Duodenal mucosa (tissue), 2 donors: Measurements from ENCODE around the gene EML6.

Experiments used
- H3K27ac ChIP-seq: one replicate; pipeline ENCODE4 v1.7.0; 2013; ENCODE audit warnings: low read depth, low read length
- H3K27me3 ChIP-seq, 2 donors: one replicate each; pipeline ENCODE4 v1.7.0; 2013; ENCODE audit warnings: low read length in 2 of 2, control low read depth in 1 of 2; ENCODE audit not compliant: insufficient read depth in 2 of 2, control insufficient read depth in 1 of 2
- H3K36me3 ChIP-seq, 2 donors: one replicate each; pipeline ENCODE4 v1.7.0; 2013; ENCODE audit warnings: low read length in 2 of 2, control low read depth in 1 of 2; ENCODE audit not compliant: insufficient read depth in 2 of 2, control insufficient read depth in 1 of 2
- H3K4me1 ChIP-seq, 2 donors: one replicate each; pipeline ENCODE4 v1.7.0; 2013; ENCODE audit warnings: low read length in 2 of 2, control low read depth in 1 of 2; ENCODE audit not compliant: insufficient read depth in 2 of 2, control insufficient read depth in 1 of 2
- H3K4me3 ChIP-seq, 2 donors: one replicate each; pipeline ENCODE4 v1.7.0; 2013; ENCODE audit warnings: low read length in 2 of 2, low read depth in 1 of 2
- H3K9ac ChIP-seq, 2 donors: one replicate each; pipeline ENCODE4 v1.7.0; 2013; ENCODE audit warnings: low read length in 2 of 2, low read depth in 1 of 2
- H3K9me3 ChIP-seq, 2 donors: one replicate each; pipeline ENCODE4 v1.7.0; 2013; ENCODE audit warnings: low read length in 2 of 2, control low read depth in 1 of 2; ENCODE audit not compliant: control insufficient read depth in 1 of 2

Gene EML6

GRCh38 chr2:54704688-54705605 lies 18.5 kb upstream of the EML6 start:
- Histone ChIP-seq H3K9ac (no peak overlapping the region), H3K27ac (no peak overlapping the region), H3K9me3 (no peaks in the 10 kb centered on the region), H3K36me3 (no peaks in the 10 kb centered on the region), H3K4me1 (peaks cover 3 to 11% of the 10 kb centered on the region in 2 donors), H3K4me3 (no peak overlapping the region), H3K27me3 (no peaks in the 10 kb centered on the region)

GRCh38 chr2:54706622-54707021 lies 16.8 kb upstream of the EML6 start:
- Histone ChIP-seq H3K36me3 (no peaks in the 10 kb centered on the region), H3K9me3 (no peaks in the 10 kb centered on the region), H3K27ac (no peak overlapping the region), H3K4me3 (no peak overlapping the region), H3K9ac (no peak overlapping the region), H3K4me1 (peaks cover 3 to 11% of the 10 kb centered on the region in 2 donors), H3K27me3 (no peaks in the 10 kb centered on the region)

GRCh38 chr2:54708584-54709335 lies 14.7 kb upstream of the EML6 start:
- peak overlapping the region; percentile 26 for H3K27ac ChIP-seq
- no peaks in the 10 kb centered on the region for H3K27me3 ChIP-seq
- no peaks in the 10 kb centered on the region for H3K9me3 ChIP-seq
- H3K9ac ChIP-seq: peak overlapping the region; percentile 27 to 57
- no peaks in the 10 kb centered on the region for H3K36me3 ChIP-seq
- peaks cover 3 to 11% of the 10 kb centered on the region in 2 donors for H3K4me1 ChIP-seq
- H3K4me3 ChIP-seq: peak overlapping the region; percentile 70 to 71

- Histone ChIP-seq H3K4me1 (peaks cover 3 to 11% of the 10 kb centered on the region in 2 donors), H3K27me3 (no peaks in the 10 kb centered on the region), H3K9ac (peak overlapping the region; percentile 27 to 57), H3K9me3 (no peaks in the 10 kb centered on the region), H3K4me3 (peak overlapping the region; percentile 70 to 71), H3K27ac (peak overlapping the region; percentile 26), H3K36me3 (no peaks in the 10 kb centered on the region)
These were observed 14.1 kb upstream of the EML6 start for GRCh38 chr2:54709336-54709809.

- peaks cover 3 to 11% of the 10 kb centered on the region in 2 donors for H3K4me1 ChIP-seq
- no peaks in the 10 kb centered on the region for H3K36me3 ChIP-seq
- H3K27ac ChIP-seq: no peak overlapping the region
- H3K9ac ChIP-seq: no peak overlapping the region
- H3K27me3 ChIP-seq: no peaks in the 10 kb centered on the region
- no peak overlapping the region for H3K4me3 ChIP-seq
- no peaks in the 10 kb centered on the region for H3K9me3 ChIP-seq
These were observed 13.2 kb upstream of the EML6 start for GRCh38 chr2:54710216-54710615.

GRCh38 chr2:54712516-54712915 lies 10.9 kb upstream of the EML6 start:
- H3K36me3 ChIP-seq: no peaks in the 10 kb centered on the region
- H3K27me3 ChIP-seq: no peaks in the 10 kb centered on the region
- no peak overlapping the region for H3K9ac ChIP-seq
- no peak overlapping the region for H3K27ac ChIP-seq
- H3K4me1 ChIP-seq: peaks cover 3 to 11% of the 10 kb centered on the region in 2 donors
- no peaks in the 10 kb centered on the region for H3K9me3 ChIP-seq
- no peak overlapping the region for H3K4me3 ChIP-seq

GRCh38 chr2:54714996-54715395 lies 8.5 kb upstream of the EML6 start:
- Histone ChIP-seq H3K9ac (no peak overlapping the region), H3K4me1 (no peaks in the 10 kb centered on the region), H3K27ac (no peak overlapping the region), H3K4me3 (no peak overlapping the region), H3K36me3 (no peaks in the 10 kb centered on the region), H3K9me3 (no peaks in the 10 kb centered on the region), H3K27me3 (no peaks in the 10 kb centered on the region)

GRCh38 chr2:54716375-54716774 lies 7.1 kb upstream of the EML6 start:
- H3K4me1 ChIP-seq: no peaks in the 10 kb centered on the region
- no peak overlapping the region for H3K4me3 ChIP-seq
- H3K27me3 ChIP-seq: no peaks in the 10 kb centered on the region
- H3K9ac ChIP-seq: no peak overlapping the region
- H3K27ac ChIP-seq: no peak overlapping the region
- no peaks in the 10 kb centered on the region for H3K36me3 ChIP-seq
- H3K9me3 ChIP-seq: no peaks in the 10 kb centered on the region

GRCh38 chr2:54720563-54720962 lies 2.9 kb upstream of the EML6 start:
- peaks cover 9 to 11% of the 10 kb centered on the region in 2 donors for H3K27me3 ChIP-seq
- no peaks in the 10 kb centered on the region for H3K9me3 ChIP-seq

GRCh38 chr2:54722641-54723040 lies 821 bp upstream of the EML6 start:
- Histone ChIP-seq H3K9me3 (no peaks in the 10 kb centered on the region), H3K9ac (peak overlapping the region; percentile 72 to 73), H3K27me3 (peaks cover 25 to 28% of the 10 kb centered on the region in 2 donors), H3K27ac (no peak overlapping the region), H3K4me3 (peak overlapping the region; percentile 88 to 91), H3K4me1 (peaks cover 6 to 19% of the 10 kb centered on the region in 2 donors), H3K36me3 (no peaks in the 10 kb centered on the region)

More at GRCh38 chr2:54720563-54720962, 2.9 kb upstream of the EML6 start:
- H3K9ac ChIP-seq: no peak overlapping the region
- H3K36me3 ChIP-seq: no peaks in the 10 kb centered on the region
- no peak overlapping the region for H3K4me3 ChIP-seq
- H3K4me1 ChIP-seq: peaks cover 6 to 19% of the 10 kb centered on the region in 2 donors
- no peak overlapping the region for H3K27ac ChIP-seq
